ENCODE data around the gene PGS1. TPM values are rescaled to one million over a fixed set of nuclear protein-coding genes. Genes with fewer than 3 reads are reported as not detected.

Gene PGS1
- total RNA-seq, 1 donor from 2014 or later, result 22.7 TPM

DNA sequence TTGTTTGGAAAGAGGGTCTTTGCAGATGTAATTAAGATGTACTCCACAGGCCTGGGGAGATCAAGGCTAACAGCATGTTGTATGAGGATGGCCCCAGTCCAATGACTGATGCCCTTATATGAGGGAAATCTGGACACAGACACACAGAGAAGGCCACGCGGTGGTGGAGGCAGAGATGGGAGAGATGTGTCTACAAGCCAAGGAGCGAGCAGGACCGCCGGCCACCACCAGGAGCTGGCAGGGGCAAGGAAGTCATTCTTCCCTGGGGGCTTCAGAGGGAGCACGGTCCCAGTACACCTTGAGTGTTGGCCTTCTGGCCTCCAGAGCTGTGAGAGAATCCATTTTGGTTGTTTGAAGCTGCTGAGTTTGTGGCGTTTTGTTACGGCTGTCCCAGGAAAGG is 33.3 kb upstream of the PGS1 start:
- H3K27ac Mint-ChIP-seq (ENCODE audit: unreplicated experiment), result peak overlapping the region; percentile 8
- H3K27me3 Mint-ChIP-seq (ENCODE audit: low read depth), result no peaks in the 10 kb centered on the region
- TF ChIP-seq, protein P1, sequence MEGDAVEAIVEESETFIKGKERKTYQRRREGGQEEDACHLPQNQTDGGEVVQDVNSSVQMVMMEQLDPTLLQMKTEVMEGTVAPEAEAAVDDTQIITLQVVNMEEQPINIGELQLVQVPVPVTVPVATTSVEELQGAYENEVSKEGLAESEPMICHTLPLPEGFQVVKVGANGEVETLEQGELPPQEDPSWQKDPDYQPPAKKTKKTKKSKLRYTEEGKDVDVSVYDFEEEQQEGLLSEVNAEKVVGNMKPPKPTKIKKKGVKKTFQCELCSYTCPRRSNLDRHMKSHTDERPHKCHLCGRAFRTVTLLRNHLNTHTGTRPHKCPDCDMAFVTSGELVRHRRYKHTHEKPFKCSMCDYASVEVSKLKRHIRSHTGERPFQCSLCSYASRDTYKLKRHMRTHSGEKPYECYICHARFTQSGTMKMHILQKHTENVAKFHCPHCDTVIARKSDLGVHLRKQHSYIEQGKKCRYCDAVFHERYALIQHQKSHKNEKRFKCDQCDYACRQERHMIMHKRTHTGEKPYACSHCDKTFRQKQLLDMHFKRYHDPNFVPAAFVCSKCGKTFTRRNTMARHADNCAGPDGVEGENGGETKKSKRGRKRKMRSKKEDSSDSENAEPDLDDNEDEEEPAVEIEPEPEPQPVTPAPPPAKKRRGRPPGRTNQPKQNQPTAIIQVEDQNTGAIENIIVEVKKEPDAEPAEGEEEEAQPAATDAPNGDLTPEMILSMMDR (IDR thresholded peaks at IDR 0.05), result peak; percentile 17
- H3K36me3 Mint-ChIP-seq (ENCODE audit: low read depth), result no peaks in the 10 kb centered on the region
- no peak overlapping the region for H3K4me3 Mint-ChIP-seq (ENCODE audit: unreplicated experiment)
- peaks cover 28% of the 10 kb centered on the region for H3K4me1 Mint-ChIP-seq (ENCODE audit: low read depth)
- H3K9me3 Mint-ChIP-seq (ENCODE audit: low read depth), result no peaks in the 10 kb centered on the region
- DNase-seq (ENCODE audit: low spot score), result peak; percentile 81

DNA sequence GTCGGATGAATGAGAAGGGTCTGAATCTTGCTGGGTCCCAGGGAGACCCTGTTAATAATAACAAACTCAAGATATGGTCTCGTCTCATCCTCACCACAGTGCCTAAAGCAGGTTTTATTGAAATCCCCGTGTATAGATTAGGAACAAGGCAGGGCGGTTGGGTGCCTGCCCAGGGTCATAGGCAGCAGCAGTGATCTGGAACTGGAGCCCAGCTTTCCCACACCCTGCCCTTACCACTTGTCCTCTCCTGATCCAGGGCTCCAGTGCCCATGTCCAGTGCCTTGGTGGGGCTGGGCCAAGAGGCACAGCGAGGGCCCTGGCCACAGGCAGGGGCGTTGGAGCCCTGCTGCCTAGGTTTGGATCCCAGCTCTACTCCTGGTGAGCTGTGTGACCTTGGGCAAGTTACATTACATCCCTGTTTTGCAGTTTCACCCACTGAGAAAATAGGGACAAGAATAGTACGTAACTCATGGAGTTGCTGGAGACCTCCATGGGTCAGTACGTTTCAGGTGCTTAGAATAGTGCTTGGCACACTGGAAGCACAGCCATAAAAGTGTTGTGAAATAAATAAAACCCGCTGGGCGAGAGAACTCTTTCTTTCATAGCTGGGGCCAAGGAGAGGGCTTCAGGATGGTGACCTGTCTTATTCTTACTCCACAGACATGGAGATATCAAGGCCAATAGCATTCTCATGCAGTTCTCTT is 32.5 kb upstream of the PGS1 start:
- Mint-ChIP-seq H3K27me3 (ENCODE audit: low read depth) (no peaks in the 10 kb centered on the region), H3K27ac (ENCODE audit: unreplicated experiment) (no peak overlapping the region), H3K36me3 (ENCODE audit: low read depth) (no peaks in the 10 kb centered on the region), H3K4me1 (ENCODE audit: low read depth) (peaks cover 31% of the 10 kb centered on the region), H3K9me3 (ENCODE audit: low read depth) (no peaks in the 10 kb centered on the region), H3K4me3 (ENCODE audit: unreplicated experiment) (no peak overlapping the region)
- TF ChIP-seq, protein P1 (IDR thresholded peaks at IDR 0.05), result no peak
- no peak for DNase-seq (ENCODE audit: low spot score)

DNA sequence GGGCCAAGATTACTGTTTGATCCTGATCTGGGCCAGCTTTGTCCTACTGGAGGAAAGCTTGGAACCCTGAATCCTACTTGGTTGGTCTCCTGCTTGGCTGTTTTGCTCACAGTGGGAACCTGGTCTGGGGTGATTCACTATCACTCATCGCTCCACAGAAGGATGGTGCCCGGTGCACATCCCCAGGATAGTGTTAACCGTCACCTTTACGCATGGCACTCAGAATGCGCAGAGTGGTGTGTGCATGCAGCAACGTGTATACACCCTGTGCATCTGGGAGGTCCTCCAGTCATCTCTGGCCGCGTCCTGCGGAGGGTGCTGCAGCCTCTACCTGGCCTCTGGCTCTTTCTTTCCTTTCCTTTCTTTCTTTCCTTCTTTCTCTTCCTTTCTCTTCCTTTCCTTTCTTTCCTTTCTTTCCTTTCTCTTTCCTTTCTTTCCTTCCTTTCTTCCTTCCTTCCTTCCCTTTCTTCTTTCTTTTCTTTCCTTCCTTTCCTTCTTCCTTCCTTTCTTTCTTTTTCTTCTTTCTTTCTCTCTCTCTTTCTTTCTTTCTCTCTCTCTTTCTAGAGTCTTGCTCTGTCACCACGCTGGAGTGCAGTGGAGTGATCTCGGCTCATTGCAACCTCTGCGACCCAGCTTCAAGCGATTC is 31.7 kb upstream of the PGS1 start:
- no peak for DNase-seq (ENCODE audit: low spot score)
- Mint-ChIP-seq H3K27me3 (ENCODE audit: low read depth) (no peaks in the 10 kb centered on the region), H3K27ac (ENCODE audit: unreplicated experiment) (no peak overlapping the region), H3K4me3 (ENCODE audit: unreplicated experiment) (no peak overlapping the region), H3K9me3 (ENCODE audit: low read depth) (no peaks in the 10 kb centered on the region), H3K36me3 (ENCODE audit: low read depth) (no peaks in the 10 kb centered on the region), H3K4me1 (ENCODE audit: low read depth) (peaks cover 37% of the 10 kb centered on the region)
- TF ChIP-seq, protein P1 (IDR thresholded peaks at IDR 0.05), result no peak

DNA sequence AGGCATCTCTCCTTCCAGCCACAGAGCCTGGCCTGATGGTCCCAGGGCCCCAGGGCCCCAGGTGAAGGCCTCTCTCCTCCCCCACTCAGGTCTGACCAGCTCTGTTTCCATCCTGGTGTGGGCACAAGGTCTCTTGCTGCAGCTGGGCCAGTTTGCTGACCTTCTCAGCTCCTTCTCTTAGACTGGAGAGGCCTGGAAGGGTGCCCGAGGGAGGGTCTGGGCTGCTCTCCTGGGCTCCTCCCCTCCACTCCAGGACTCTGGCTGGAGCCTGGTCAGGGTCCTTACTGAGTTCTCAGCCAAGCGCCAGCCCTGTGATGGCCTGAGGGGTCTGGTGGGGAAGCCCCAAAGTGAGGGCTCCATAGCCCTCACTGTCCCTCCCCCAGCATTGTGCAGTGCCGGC is 31.0 kb upstream of the PGS1 start:
- H3K27ac Mint-ChIP-seq (ENCODE audit: unreplicated experiment), result no peak overlapping the region
- TF ChIP-seq, protein P1 (IDR thresholded peaks at IDR 0.05), result no peak
- peaks cover 43% of the 10 kb centered on the region for H3K4me1 Mint-ChIP-seq (ENCODE audit: low read depth)
- DNase-seq (ENCODE audit: low spot score), result no peak
- H3K27me3 Mint-ChIP-seq (ENCODE audit: low read depth), result no peaks in the 10 kb centered on the region
- no peak overlapping the region for H3K4me3 Mint-ChIP-seq (ENCODE audit: unreplicated experiment)
- H3K36me3 Mint-ChIP-seq (ENCODE audit: low read depth), result no peaks in the 10 kb centered on the region
- H3K9me3 Mint-ChIP-seq (ENCODE audit: low read depth), result no peaks in the 10 kb centered on the region

DNA sequence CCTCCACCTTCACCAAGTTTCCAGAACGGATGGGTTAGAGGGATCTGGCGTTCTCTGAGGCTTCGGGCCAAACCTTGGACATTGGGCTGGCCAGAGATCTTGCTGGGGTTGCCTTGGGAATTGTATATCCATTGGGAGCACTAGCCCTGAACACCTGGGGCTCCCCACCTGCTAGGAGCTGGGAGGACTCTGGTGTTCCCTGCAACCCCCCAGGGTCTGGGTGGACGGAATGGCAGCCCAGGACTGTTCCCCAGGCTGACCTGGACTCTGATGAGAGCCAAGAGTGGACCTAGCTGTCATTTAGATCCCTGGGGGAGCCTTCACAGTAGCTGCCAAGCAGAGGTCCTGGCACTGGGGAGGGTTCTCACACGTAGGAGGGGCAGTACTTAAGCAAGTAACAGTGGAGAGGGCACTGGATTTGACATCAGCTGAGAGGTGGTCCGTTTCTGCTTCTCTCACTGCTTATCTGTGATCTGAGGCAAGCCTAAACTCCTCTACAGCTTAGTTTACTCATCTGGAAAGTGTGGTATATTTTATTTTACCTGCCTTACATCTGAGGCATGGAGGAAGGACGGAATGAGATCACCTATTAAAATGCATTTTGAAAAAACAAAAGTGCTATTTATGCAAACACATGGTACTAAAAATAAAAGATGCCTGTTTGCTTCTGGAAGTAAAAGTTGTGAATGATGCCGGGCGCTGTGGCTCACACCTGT is 30.2 kb upstream of the PGS1 start:
- H3K4me3 Mint-ChIP-seq (ENCODE audit: unreplicated experiment), result no peak overlapping the region
- H3K9me3 Mint-ChIP-seq (ENCODE audit: low read depth), result no peaks in the 10 kb centered on the region
- peaks cover 38% of the 10 kb centered on the region for H3K4me1 Mint-ChIP-seq (ENCODE audit: low read depth)
- DNase-seq (ENCODE audit: low spot score), result no peak
- H3K36me3 Mint-ChIP-seq (ENCODE audit: low read depth), result no peaks in the 10 kb centered on the region
- no peaks in the 10 kb centered on the region for H3K27me3 Mint-ChIP-seq (ENCODE audit: low read depth)
- no peak overlapping the region for H3K27ac Mint-ChIP-seq (ENCODE audit: unreplicated experiment)
- TF ChIP-seq, protein P1 (IDR thresholded peaks at IDR 0.05), result no peak

All from chondrocyte (in vitro differentiated cells).